Measurements from ENCODE around the gene PSTPIP1. TPM values are rescaled to one million over a fixed set of nuclear protein-coding genes. Genes with fewer than 3 reads are reported as not detected.

The PSTPIP1 gene
- total and polyA plus RNA-seq, 10 of the 15 experiments (the other 5 are each of a cell fraction or from before 2014, with no cell fraction given) = 0.50 to 29.3 (median 14.5) TPM

GRCh38 chr15:77023576-77024272 lies 28.8 kb downstream of the PSTPIP1 start:
- Histone ChIP-seq H3K27me3 (replicated peaks in 1 of 2; ENCODE audit: control insufficient read depth in 2 of 2, insufficient read depth in 2 of 2, low read length in 1 of 2) (no peaks in the 10 kb centered on the region), H3K4me1 (ENCODE audit: control insufficient read depth, insufficient read depth, low read length) (peaks cover 38% of the 10 kb centered on the region), H3K36me3 (ENCODE audit: control insufficient read depth in 2 of 2, insufficient read depth in 2 of 2, low read length in 1 of 2) (no peaks in the 10 kb centered on the region), H3K9me3 (replicated peaks; ENCODE audit: control insufficient read depth, insufficient read depth, low read length) (no peaks in the 10 kb centered on the region), H3K79me2 (ENCODE audit: control insufficient read depth, insufficient read depth, low read length) (no peaks in the 10 kb centered on the region), H3K4me3 (no peak overlapping the region), H4K20me1 (ENCODE audit: control insufficient read depth, insufficient read depth) (no peaks in the 10 kb centered on the region), H3K4me2 (ENCODE audit: control insufficient read depth, insufficient read depth) (no peak overlapping the region), H2AFZ (ENCODE audit: control insufficient read depth, low read depth, low read length) (no peak overlapping the region), H3K27ac (ENCODE audit: control insufficient read depth, insufficient read depth) (no peak overlapping the region), H3K9ac (ENCODE audit: control insufficient read depth, insufficient read depth, low read length) (no peak overlapping the region)
- ChIA-PET CTCF (interaction anchor here (0.6 to 17.4 kb wide), 27 partner anchors 8 to 841 kb away, joined by 3 to 483 read pairs (median 6); partner anchors contain the start of gene PSTPIP1), RAD21 (ENCODE audit: unreplicated experiment) (interaction anchor here (0.7 to 15.5 kb wide), 9 partner anchors 11 to 520 kb away, joined by 3 to 259 read pairs (median 4); no protein-coding TSS in a partner anchor), POLR2A (interaction anchor here (1.0 to 5.9 kb wide), 2 partner anchors 26 to 35 kb away, joined by 3 to 39 read pairs; no protein-coding TSS in a partner anchor), SMC1A (ENCODE audit: uncharacterized antibody, unreplicated experiment) (interaction anchor here (0.7 to 22.2 kb wide), 13 partner anchors 8 to 519 kb away, joined by 3 to 375 read pairs (median 4); no protein-coding TSS in a partner anchor)
- intact Hi-C loops (cut with micrococcal nuclease; ENCODE audit: unreplicated experiment) (loop anchor here (2.0 kb wide), 1 partner anchor 51 kb away; no protein-coding TSS in a partner anchor), in situ Hi-C loops (cut with MboI) (no loop called here)
- BruUV-seq (replicated peaks) = no TSS peak
- no peak for FAIRE-seq
- no peak for DNase-seq (ENCODE audit: low read depth, low spot score)
- WGBS (ENCODE audit: insufficient coverage, insufficient replicate concordance, low lambda C conversion rate, missing lambda C conversion rate) = 42% methylated on average over 20 of the region's 20 CpGs
- no peak for ATAC-seq
- TF ChIP-seq CTCF (IDR thresholded peaks at IDR 0.05 in 2 of 3, conservative IDR thresholded peaks at IDR 0.05 in 1 of 3; ENCODE audit: control insufficient read depth in 2 of 3, extremely low read depth in 1 of 3, insufficient read depth in 1 of 3, low read depth in 3 of 3, low read length in 3 of 3) = no peak
- TF ChIP-seq PRDM15 (CRISPR knock-in tag; IDR thresholded peaks at IDR 0.05) = no peak
- TF ChIP-seq GATAD2B (conservative IDR thresholded peaks at IDR 0.05; ENCODE audit: low read depth) = no peak
- no peak for TF ChIP-seq SMAD5 (IDR thresholded peaks at IDR 0.05; ENCODE audit: low read depth)
- no peak for TF ChIP-seq USF2 (IDR thresholded peaks at IDR 0.05; ENCODE audit: borderline replicate concordance, low read depth, low read length)
- TF ChIP-seq RUNX3 (IDR thresholded peaks at IDR 0.05; ENCODE audit: low read length) = no peak
- TF ChIP-seq MYB (IDR thresholded peaks at IDR 0.05; ENCODE audit: borderline replicate concordance, low read depth, low read length) = no peak
- TF ChIP-seq MYC (IDR thresholded peaks at IDR 0.05; ENCODE audit: insufficient read depth, insufficient read length, insufficient replicate concordance, low read length, severe bottlenecking) = no peak
- no peak for TF ChIP-seq ESRRA (IDR thresholded peaks at IDR 0.05; ENCODE audit: low read length)
- no peak for TF ChIP-seq ETV6 (conservative IDR thresholded peaks at IDR 0.05 in 1 of 2, IDR thresholded peaks at IDR 0.05 in 1 of 2; ENCODE audit: borderline replicate concordance in 1 of 2, low read depth in 1 of 2)
- no peak for TF ChIP-seq RB1 (IDR thresholded peaks at IDR 0.05; ENCODE audit: borderline replicate concordance)
